ENCODE measurements around the gene GIMAP8. TPM values are rescaled to one million over a fixed set of nuclear protein-coding genes. Genes with fewer than 3 reads are reported as not detected.

The GIMAP8 gene
- total RNA-seq, 1 donor from 2014 or later, result 42.3 TPM

DNA sequence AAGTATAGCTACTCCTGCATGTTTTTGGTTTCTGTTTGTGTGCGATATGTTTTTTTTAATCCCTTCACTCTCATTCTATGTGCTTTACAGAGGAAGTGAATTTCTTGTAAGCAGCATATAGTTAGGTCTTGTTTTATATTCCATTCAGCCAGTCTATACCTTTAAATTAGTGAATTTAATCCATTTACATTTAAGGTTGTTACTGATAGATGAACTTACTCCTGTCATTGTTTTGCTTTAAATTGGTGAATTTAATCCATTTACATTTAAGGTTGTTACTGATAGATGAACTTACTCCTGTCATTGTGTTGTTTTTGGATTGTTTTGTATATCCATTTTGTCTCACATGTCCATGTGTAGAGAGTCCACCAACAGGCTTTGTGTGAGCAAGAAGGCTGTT is 11.1 kb downstream of the GIMAP8 start:
- no peaks in the 10 kb centered on the region for H3K36me3 ChIP-seq
- H3K4me1 ChIP-seq, result no peaks in the 10 kb centered on the region
- intact Hi-C loops (cut with DNase I), result loop anchor here (10.0 kb wide), 1 partner anchor 53 kb away; the partner anchor contains the start of gene GIMAP7
- H3K9me3 ChIP-seq, result peaks cover 11% of the 10 kb centered on the region
- TF ChIP-seq, protein P1, sequence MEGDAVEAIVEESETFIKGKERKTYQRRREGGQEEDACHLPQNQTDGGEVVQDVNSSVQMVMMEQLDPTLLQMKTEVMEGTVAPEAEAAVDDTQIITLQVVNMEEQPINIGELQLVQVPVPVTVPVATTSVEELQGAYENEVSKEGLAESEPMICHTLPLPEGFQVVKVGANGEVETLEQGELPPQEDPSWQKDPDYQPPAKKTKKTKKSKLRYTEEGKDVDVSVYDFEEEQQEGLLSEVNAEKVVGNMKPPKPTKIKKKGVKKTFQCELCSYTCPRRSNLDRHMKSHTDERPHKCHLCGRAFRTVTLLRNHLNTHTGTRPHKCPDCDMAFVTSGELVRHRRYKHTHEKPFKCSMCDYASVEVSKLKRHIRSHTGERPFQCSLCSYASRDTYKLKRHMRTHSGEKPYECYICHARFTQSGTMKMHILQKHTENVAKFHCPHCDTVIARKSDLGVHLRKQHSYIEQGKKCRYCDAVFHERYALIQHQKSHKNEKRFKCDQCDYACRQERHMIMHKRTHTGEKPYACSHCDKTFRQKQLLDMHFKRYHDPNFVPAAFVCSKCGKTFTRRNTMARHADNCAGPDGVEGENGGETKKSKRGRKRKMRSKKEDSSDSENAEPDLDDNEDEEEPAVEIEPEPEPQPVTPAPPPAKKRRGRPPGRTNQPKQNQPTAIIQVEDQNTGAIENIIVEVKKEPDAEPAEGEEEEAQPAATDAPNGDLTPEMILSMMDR (IDR thresholded peaks at IDR 0.05), result no peak
- ATAC-seq, result no peak
- H3K27ac ChIP-seq, result no peak overlapping the region
- no peak overlapping the region for H3K4me3 ChIP-seq
- no peaks in the 10 kb centered on the region for H3K27me3 ChIP-seq
- DNase-seq, result no peak

DNA sequence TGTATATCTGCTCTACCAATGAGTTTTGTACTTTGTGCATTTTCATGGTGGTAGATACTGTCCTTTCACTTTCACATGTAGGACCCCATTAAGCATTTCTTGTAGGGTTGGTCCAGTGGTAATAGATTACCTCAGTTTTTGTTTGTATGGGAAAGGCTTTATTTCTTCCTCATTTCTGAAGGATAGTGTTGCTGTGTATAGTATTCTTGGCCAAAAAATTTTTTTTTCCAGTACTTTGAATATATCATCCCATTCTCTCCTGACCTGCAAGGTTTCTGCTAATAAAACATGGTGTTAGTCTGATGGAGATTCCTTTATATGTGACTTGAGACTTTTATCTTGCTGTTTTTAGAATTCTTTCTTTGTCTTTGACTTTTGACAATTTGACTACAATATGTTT is 12.0 kb downstream of the GIMAP8 start:
- Histone ChIP-seq H3K27me3 (no peaks in the 10 kb centered on the region), H3K27ac (no peak overlapping the region), H3K4me1 (no peaks in the 10 kb centered on the region), H3K4me3 (no peak overlapping the region), H3K36me3 (peaks cover 3% of the 10 kb centered on the region), H3K9me3 (peaks cover 11% of the 10 kb centered on the region)
- ATAC-seq (no peak), DNase-seq (no peak)
- TF ChIP-seq, protein P1 (IDR thresholded peaks at IDR 0.05), result no peak
- intact Hi-C loops (cut with DNase I), result loop anchor here (10.0 kb wide), 1 partner anchor 52 kb away; the partner anchor contains the start of gene GIMAP7

DNA sequence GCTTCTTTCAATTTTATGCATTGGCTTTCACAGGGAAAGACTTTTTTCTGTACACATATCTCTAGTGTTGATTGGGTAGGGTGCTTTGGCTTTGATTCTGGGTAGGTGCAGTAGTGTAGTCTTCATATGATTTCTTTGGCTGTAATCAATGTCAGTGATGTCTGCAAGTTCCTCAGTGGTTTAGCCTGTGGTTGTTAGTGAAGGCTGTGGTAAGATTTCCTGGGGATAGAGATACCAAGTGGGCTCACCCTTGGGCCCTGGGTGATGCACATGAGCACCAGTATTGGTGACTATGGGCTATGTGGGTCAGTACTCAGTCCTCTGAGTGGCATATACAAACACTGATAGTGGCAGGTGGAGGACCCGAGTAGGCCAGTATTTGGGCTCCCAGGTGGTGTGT is 13.0 kb downstream of the GIMAP8 start:
- intact Hi-C loops (cut with DNase I), result loop anchor here (10.0 kb wide), 1 partner anchor 51 kb away; the partner anchor contains the start of gene GIMAP7
- Histone ChIP-seq H3K4me1 (no peaks in the 10 kb centered on the region), H3K36me3 (peaks cover 3% of the 10 kb centered on the region), H3K27me3 (no peaks in the 10 kb centered on the region), H3K27ac (no peak overlapping the region), H3K4me3 (no peak overlapping the region), H3K9me3 (peaks cover 11% of the 10 kb centered on the region)
- no peak for ATAC-seq
- TF ChIP-seq, protein P1 (IDR thresholded peaks at IDR 0.05), result no peak
- no peak for DNase-seq

DNA sequence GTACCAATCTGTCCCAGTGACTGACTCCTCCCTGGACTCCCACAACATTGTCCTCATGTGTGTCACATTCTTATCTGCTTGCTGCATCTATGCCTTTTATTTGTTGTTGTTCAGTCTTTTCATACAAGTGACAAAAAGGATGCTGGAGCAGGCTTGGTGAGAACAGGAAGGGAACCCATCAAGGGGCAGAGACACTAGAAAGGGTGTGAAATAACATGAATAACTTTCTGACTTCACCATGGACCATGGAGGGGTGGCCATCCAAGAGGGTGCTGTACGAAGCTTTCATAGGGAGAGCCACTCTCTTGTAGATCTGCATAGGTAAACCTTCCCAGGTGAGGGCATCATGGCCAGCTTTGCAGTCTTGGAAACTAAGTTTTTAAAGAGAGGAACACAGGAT is 14.5 kb downstream of the GIMAP8 start:
- no peak overlapping the region for H3K4me3 ChIP-seq
- DNase-seq (no peak), ATAC-seq (no peak)
- intact Hi-C loops (cut with DNase I), result loop anchor here (10.0 kb wide), 1 partner anchor 50 kb away; the partner anchor contains the start of gene GIMAP7
- no peaks in the 10 kb centered on the region for H3K27me3 ChIP-seq
- no peaks in the 10 kb centered on the region for H3K4me1 ChIP-seq
- H3K27ac ChIP-seq, result no peak overlapping the region
- H3K36me3 ChIP-seq, result peaks cover 3% of the 10 kb centered on the region
- peaks cover 11% of the 10 kb centered on the region for H3K9me3 ChIP-seq
- TF ChIP-seq, protein P1 (IDR thresholded peaks at IDR 0.05), result no peak

DNA sequence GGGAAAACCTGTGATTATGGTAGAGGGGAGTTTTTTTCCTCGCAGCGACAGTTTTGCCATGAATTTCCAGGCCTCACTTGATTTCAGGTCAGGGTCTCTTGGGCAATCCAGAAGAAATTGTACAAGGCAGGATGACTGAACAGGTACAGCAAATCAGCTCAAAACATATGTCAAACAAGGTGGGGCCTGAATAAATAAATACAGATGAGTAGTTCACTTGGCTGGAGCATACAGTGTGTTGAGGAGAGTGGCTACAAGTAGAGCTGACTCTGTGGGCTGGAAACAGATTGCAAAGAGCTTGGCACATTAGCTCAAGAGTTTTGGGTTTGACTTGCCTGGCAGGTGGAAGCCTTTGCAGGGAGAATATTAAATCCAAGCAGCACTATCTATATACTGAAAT is 15.0 kb downstream of the GIMAP8 start:
- no peak overlapping the region for H3K4me3 ChIP-seq
- peaks cover 11% of the 10 kb centered on the region for H3K9me3 ChIP-seq
- no peaks in the 10 kb centered on the region for H3K27me3 ChIP-seq
- no peak for DNase-seq
- ATAC-seq, result peak; percentile 52
- peak overlapping the region; percentile 24 for H3K27ac ChIP-seq
- intact Hi-C loops (cut with DNase I), result loop anchor here (10.0 kb wide), 1 partner anchor 49 kb away; the partner anchor contains the start of gene GIMAP7
- H3K36me3 ChIP-seq, result peaks cover 3% of the 10 kb centered on the region
- no peaks in the 10 kb centered on the region for H3K4me1 ChIP-seq
- TF ChIP-seq, protein P1 (IDR thresholded peaks at IDR 0.05), result no peak

DNA sequence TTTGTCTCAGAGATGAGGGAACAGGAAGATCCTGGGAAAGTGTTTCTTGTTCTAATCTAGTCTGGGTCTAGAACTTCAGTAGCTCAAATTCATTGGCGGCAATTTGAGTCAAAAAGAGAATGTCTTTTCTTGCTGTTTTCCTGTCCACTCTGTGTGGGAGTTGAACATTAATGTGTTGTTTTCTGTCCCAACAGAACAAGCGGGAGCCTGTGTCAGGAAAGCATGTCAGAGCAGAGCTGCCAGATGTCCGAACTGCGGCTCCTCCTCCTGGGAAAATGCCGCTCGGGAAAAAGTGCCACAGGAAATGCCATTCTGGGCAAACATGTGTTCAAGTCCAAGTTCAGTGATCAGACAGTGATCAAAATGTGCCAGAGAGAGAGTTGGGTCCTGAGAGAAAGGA is 16.0 kb downstream of the GIMAP8 start:
- Histone ChIP-seq H3K4me3 (peak overlapping the region; percentile 41), H3K9me3 (peaks cover 11% of the 10 kb centered on the region), H3K4me1 (no peaks in the 10 kb centered on the region), H3K36me3 (peaks cover 3% of the 10 kb centered on the region), H3K27me3 (no peaks in the 10 kb centered on the region), H3K27ac (no peak overlapping the region)
- DNase-seq (no peak), ATAC-seq (no peak)
- TF ChIP-seq, protein P1 (IDR thresholded peaks at IDR 0.05), result no peak
- intact Hi-C loops (cut with DNase I), result loop anchor here (10.0 kb wide), 1 partner anchor 48 kb away; the partner anchor contains the start of gene GIMAP7
